Activated naive CD8-positive, alpha-beta T cell (primary cell): Measurements from ENCODE around the gene MRTO4.

Experiments
- H3K27ac Mint-ChIP-seq: one replicate; pipeline ENCODE4 v1.8.0; 2021; ENCODE audit warnings: mixed read lengths
- H3K27me3 Mint-ChIP-seq: one replicate; pipeline ENCODE4 v1.8.0; 2021; ENCODE audit warnings: mixed read lengths
- H3K36me3 Mint-ChIP-seq: one replicate; pipeline ENCODE4 v1.8.0; 2021; ENCODE audit warnings: mixed read lengths
- H3K4me1 Mint-ChIP-seq: one replicate; pipeline ENCODE4 v1.8.0; 2021; ENCODE audit warnings: low read depth, mixed read lengths
- H3K4me3 Mint-ChIP-seq: one replicate; pipeline ENCODE4 v1.8.0; 2021; ENCODE audit warnings: mild to moderate bottlenecking, mixed read lengths
- H3K9me3 Mint-ChIP-seq: one replicate; pipeline ENCODE4 v1.8.0; 2021; ENCODE audit warnings: low read depth, mixed read lengths

The MRTO4 gene

GRCh38 chr1:19309123-19309813 lies 57.7 kb downstream of the MRTO4 start:
- H3K36me3 Mint-ChIP-seq = peaks cover 11% of the 10 kb centered on the region
- H3K27ac Mint-ChIP-seq = no peak overlapping the region
- H3K9me3 Mint-ChIP-seq = no peaks in the 10 kb centered on the region
- no peaks in the 10 kb centered on the region for H3K27me3 Mint-ChIP-seq
- no peak overlapping the region for H3K4me3 Mint-ChIP-seq
- peaks cover 27% of the 10 kb centered on the region for H3K4me1 Mint-ChIP-seq
